ACC112 (cell line): ENCODE results near the gene NAXE.

Experiments
- H2AFZ ChIP-seq: fragments of 200-600 bp; sonication (generic); one replicate; pipeline ENCODE4 v1.6.0; 2017; ENCODE audit warnings: antibody characterized with exemption, low read length; ENCODE audit not compliant: unreplicated experiment
- H3K27ac ChIP-seq: fragments of 200-600 bp; sonication (generic); 2 replicates; pipeline ENCODE4 v1.5.1; 2014; ENCODE audit warnings: low read depth, mild to moderate bottlenecking, antibody characterized with exemption, low read length, moderate library complexity
- H3K27me3 ChIP-seq: fragments of 200-600 bp; sonication (generic); 2 replicates; pipeline ENCODE4 v1.6.1; 2014; ENCODE audit warnings: mild to moderate bottlenecking, antibody characterized with exemption, low read length, moderate library complexity, mixed read lengths; ENCODE audit not compliant: insufficient read depth
- H3K36me3 ChIP-seq: fragments of 200-600 bp; sonication (generic); 2 replicates; pipeline ENCODE4 v1.6.1; 2016; ENCODE audit warnings: mild to moderate bottlenecking, antibody characterized with exemption, low read length, moderate library complexity, mixed read lengths; ENCODE audit not compliant: insufficient read depth
- H3K4me1 ChIP-seq: fragments of 200-600 bp; sonication (generic); one replicate; pipeline ENCODE4 v1.6.1; 2016; ENCODE audit warnings: low read length, mixed read lengths; ENCODE audit not compliant: insufficient read depth, unreplicated experiment, control insufficient read depth
- H3K4me3 ChIP-seq: fragments of 200-600 bp; sonication (generic); 2 replicates; pipeline ENCODE4 v1.5.1; 2014; ENCODE audit warnings: mild to moderate bottlenecking, low read depth, low read length
- H3K79me2 ChIP-seq: fragments of 200-600 bp; sonication (generic); one replicate; pipeline ENCODE4 v1.6.0; 2016; ENCODE audit warnings: low read length; ENCODE audit not compliant: control insufficient read depth, unreplicated experiment, insufficient read depth

The NAXE gene

GRCh38 chr1:156565519-156565918 lies 26.1 kb upstream of the NAXE start:
- Histone ChIP-seq H3K4me3 (no peak overlapping the region), H3K4me1 (no peaks in the 10 kb centered on the region), H2AFZ (no peak overlapping the region), H3K27me3 (no peaks in the 10 kb centered on the region), H3K79me2 (peaks cover 9% of the 10 kb centered on the region), H3K36me3 (peaks cover 24% of the 10 kb centered on the region), H3K27ac (no peak overlapping the region)

- peaks cover 17% of the 10 kb centered on the region for H3K79me2 ChIP-seq
- H3K27ac ChIP-seq, result no peak overlapping the region
- peaks cover 24% of the 10 kb centered on the region for H3K36me3 ChIP-seq
- no peak overlapping the region for H3K4me3 ChIP-seq
- H3K27me3 ChIP-seq, result no peaks in the 10 kb centered on the region
- H3K4me1 ChIP-seq, result peaks cover 5% of the 10 kb centered on the region
- no peak overlapping the region for H2AFZ ChIP-seq
Measured at GRCh38 chr1:156566436-156566835, 25.1 kb upstream of the NAXE start.

GRCh38 chr1:156571261-156571852 lies 20.2 kb upstream of the NAXE start:
- Histone ChIP-seq H2AFZ (peak overlapping the region; percentile 45), H3K36me3 (peaks cover 14% of the 10 kb centered on the region; the same call in 1 of the 2 replicates), H3K4me1 (peaks cover 8% of the 10 kb centered on the region), H3K4me3 (peak overlapping the region; percentile 90), H3K27ac (peak overlapping the region; percentile 67), H3K27me3 (0 out of 2 replicates have a peak, but pooled peaks cover 3% of the 10 kb centered on the region), H3K79me2 (peaks cover 26% of the 10 kb centered on the region)

- peaks cover 14% of the 10 kb centered on the region; the same call in 1 of the 2 replicates for H3K36me3 ChIP-seq
- H3K4me3 ChIP-seq, result peak within 1 kb of the TSS; percentile 90
- H3K4me1 ChIP-seq, result peaks cover 8% of the 10 kb centered on the region
- peaks cover 26% of the 10 kb centered on the region for H3K79me2 ChIP-seq
- 0 out of 2 replicates have a peak, but pooled peaks cover 3% of the 10 kb centered on the region for H3K27me3 ChIP-seq
- H2AFZ ChIP-seq, result peak within 1 kb of the TSS; percentile 52
- peak within 1 kb of the TSS; percentile 67 for H3K27ac ChIP-seq
Measured at GRCh38 chr1:156571919-156572662, 19.5 kb upstream of the NAXE start, which contains the start of gene IQGAP3. TSS of gene IQGAP3 (minus strand) at chr1:156572565. CDS start at chr1:156572529, 36 bp downstream.

DNA sequence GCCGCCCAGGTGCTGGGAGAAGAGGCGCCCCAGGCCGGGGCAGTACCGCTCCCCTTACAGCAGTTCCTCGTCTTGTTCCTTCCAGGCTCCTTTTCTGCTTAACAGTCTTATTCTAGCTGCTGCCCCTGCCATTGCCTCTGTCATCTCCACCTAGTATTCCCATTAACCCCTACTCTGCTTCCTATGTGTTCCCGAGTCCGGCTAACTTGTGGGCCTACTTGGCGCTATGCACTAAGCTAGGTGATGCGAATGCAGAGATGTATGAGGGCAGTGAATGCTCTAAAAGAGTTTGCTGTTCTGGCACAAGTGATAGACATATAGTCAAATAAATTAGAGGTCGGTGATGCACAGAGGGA lies 18.9 kb upstream of the NAXE start:
- peak overlapping the region; percentile 52 for H2AFZ ChIP-seq
- H3K4me1 ChIP-seq, result peaks cover 8% of the 10 kb centered on the region

GRCh38 chr1:156574039-156574633 lies 17.4 kb upstream of the NAXE start:
- H3K4me1 ChIP-seq, result peaks cover 8% of the 10 kb centered on the region
- no peak overlapping the region for H3K27ac ChIP-seq
- peaks cover 26% of the 10 kb centered on the region for H3K79me2 ChIP-seq
- 0 out of 2 replicates have a peak, but pooled peaks cover 3% of the 10 kb centered on the region for H3K27me3 ChIP-seq
- H2AFZ ChIP-seq, result no peak overlapping the region
- no peak overlapping the region for H3K4me3 ChIP-seq
- peaks cover 3% of the 10 kb centered on the region; the same call in 1 of the 2 replicates for H3K36me3 ChIP-seq

More for the DNA sequence above, 18.9 kb upstream of the NAXE start:
- H3K79me2 ChIP-seq, result peaks cover 26% of the 10 kb centered on the region
- H3K36me3 ChIP-seq, result peaks cover 13% of the 10 kb centered on the region; the same call in 1 of the 2 replicates
- H3K27ac ChIP-seq, result no peak overlapping the region
- H3K4me3 ChIP-seq, result peak overlapping the region; percentile 90
- 0 out of 2 replicates have a peak, but pooled peaks cover 3% of the 10 kb centered on the region for H3K27me3 ChIP-seq

- H3K27me3 ChIP-seq, result 0 out of 2 replicates have a peak, but pooled peaks cover 3% of the 10 kb centered on the region
- H3K79me2 ChIP-seq, result no peaks in the 10 kb centered on the region
- no peaks in the 10 kb centered on the region for H3K36me3 ChIP-seq
- no peak overlapping the region for H3K4me3 ChIP-seq
- H2AFZ ChIP-seq, result no peak overlapping the region
- no peak overlapping the region for H3K27ac ChIP-seq
- H3K4me1 ChIP-seq, result no peaks in the 10 kb centered on the region
Measured at GRCh38 chr1:156577550-156577949, 14.0 kb upstream of the NAXE start.

GRCh38 chr1:156578055-156578454 lies 13.5 kb upstream of the NAXE start:
- no peak overlapping the region for H3K27ac ChIP-seq
- no peaks in the 10 kb centered on the region for H3K4me1 ChIP-seq
- H3K36me3 ChIP-seq, result no peaks in the 10 kb centered on the region
- H3K79me2 ChIP-seq, result no peaks in the 10 kb centered on the region
- H3K4me3 ChIP-seq, result no peak overlapping the region
- H2AFZ ChIP-seq, result no peak overlapping the region
- H3K27me3 ChIP-seq, result 0 out of 2 replicates have a peak, but pooled peaks cover 3% of the 10 kb centered on the region

- Histone ChIP-seq H3K36me3 (no peaks in the 10 kb centered on the region), H3K27ac (no peak within 1 kb of the TSS), H2AFZ (no peak within 1 kb of the TSS), H3K4me1 (no peaks in the 10 kb centered on the region), H3K79me2 (no peaks in the 10 kb centered on the region), H3K4me3 (no peak within 1 kb of the TSS), H3K27me3 (0 out of 2 replicates have a peak, but pooled peaks cover under 1% of the 10 kb centered on the region)
Measured at GRCh38 chr1:156579472-156579871, 12.1 kb upstream of the NAXE start, which contains the start of gene TTC24. TSS of gene TTC24 (plus strand) at chr1:156579723. CDS start at chr1:156581365, 1,642 bp downstream.

DNA sequence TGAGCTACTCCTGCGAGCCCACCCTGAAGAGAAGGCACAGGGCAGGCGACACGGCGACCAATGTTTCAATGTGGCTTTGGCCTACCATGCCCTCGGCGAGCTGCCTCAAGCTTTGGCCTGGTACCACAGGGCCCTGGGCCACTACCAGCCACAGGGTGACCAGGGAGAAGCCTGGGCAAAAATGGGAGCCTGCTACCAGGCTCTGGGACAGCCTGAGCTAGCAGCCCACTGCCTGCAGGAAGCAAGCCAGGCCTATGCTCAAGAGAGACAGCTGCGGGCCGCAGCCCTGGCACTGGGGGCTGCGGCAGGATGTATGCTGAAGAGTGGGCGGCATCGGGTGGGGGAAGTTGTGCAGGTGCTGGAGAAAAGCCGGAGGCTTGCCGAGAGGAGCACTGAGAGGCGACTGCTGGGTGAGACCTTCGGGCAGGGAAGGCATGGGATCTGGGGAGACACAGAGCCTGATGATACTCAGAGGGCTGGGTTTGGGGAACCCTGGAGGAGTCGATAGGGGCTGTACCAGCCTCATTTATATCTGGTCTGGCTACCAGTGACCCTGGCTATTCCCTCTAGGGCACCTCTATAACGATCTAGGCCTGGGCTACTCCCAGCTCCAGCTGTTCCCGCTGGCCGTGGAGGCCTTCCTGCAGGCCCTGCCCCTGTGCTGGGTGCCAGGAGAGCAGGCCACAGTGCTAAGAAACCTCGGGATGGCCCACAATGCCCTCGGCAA lies 9.8 kb upstream of the NAXE start:
- Histone ChIP-seq H3K79me2 (no peaks in the 10 kb centered on the region), H3K4me3 (no peak overlapping the region), H3K27me3 (no peaks in the 10 kb centered on the region), H3K4me1 (no peaks in the 10 kb centered on the region), H3K36me3 (no peaks in the 10 kb centered on the region), H2AFZ (no peak overlapping the region), H3K27ac (no peak overlapping the region)
